ENCODE measurements around the gene CPN1.

GRCh38 chr10:100114460-100114859, 32.8 kb upstream of the CPN1 start:
- TF ChIP-seq CTCF (conservative IDR thresholded peaks at IDR 0.05; ENCODE audit: low read length) (no peak), EZH2phosphoT487 (IDR thresholded peaks at IDR 0.05; ENCODE audit: borderline replicate concordance) (no peak)
